GM20431 (cell line): Measurements from ENCODE around the gene PRR35.
"Not testable (repeated sequence)": the region's sequence is repeated elsewhere in the genome, so short reads cannot be mapped to it uniquely, and the experiment has no call there.

Source experiments
- in situ Hi-C: fragments of 300-500 bp; cut with MseI, MboI; formaldehyde crosslinking; loops from one replicate; pipeline ENCODE4 v1.15.0; 2020; ENCODE audit warnings: low sequenced_read_pairs; ENCODE audit not compliant: unreplicated experiment

The PRR35 gene

GRCh38 chr16:591231-591630 is 31.0 kb downstream of the PRR35 start:
- in situ Hi-C loops: no loop called here

- in situ Hi-C loops: no loop called here
Measured at GRCh38 chr16:591892-592517, 31.8 kb downstream of the PRR35 start.

GRCh38 chr16:592518-593306 is 32.5 kb downstream of the PRR35 start:
- in situ Hi-C loops: no loop called here

- in situ Hi-C loops: no loop called here
Measured at GRCh38 chr16:593406-593805, 33.2 kb downstream of the PRR35 start.

GRCh38 chr16:593807-594206 is 33.6 kb downstream of the PRR35 start:
- in situ Hi-C loops: no loop called here

GRCh38 chr16:595094-595528 is 34.9 kb downstream of the PRR35 start:
- in situ Hi-C loops: no loop called here

- in situ Hi-C loops: no loop called here
Measured at GRCh38 chr16:595942-596735, 35.9 kb downstream of the PRR35 start.

- in situ Hi-C loops: no loop called here
Measured at GRCh38 chr16:596736-597060, 36.5 kb downstream of the PRR35 start.

GRCh38 chr16:597655-598054 is 37.5 kb downstream of the PRR35 start:
- in situ Hi-C loops: not testable (repeated sequence)

- in situ Hi-C loops: no loop called here
Measured at GRCh38 chr16:598823-599739, 38.9 kb downstream of the PRR35 start.

GRCh38 chr16:600781-601180 is 40.6 kb downstream of the PRR35 start:
- in situ Hi-C loops: no loop called here

- in situ Hi-C loops: no loop called here
Measured at GRCh38 chr16:603933-604332, 43.7 kb downstream of the PRR35 start.

GRCh38 chr16:606656-607307 is 46.6 kb downstream of the PRR35 start:
- in situ Hi-C loops: no loop called here

GRCh38 chr16:608019-608418 is 47.8 kb downstream of the PRR35 start:
- in situ Hi-C loops: no loop called here

GRCh38 chr16:609316-609715 is 49.1 kb downstream of the PRR35 start:
- in situ Hi-C loops: no loop called here

GRCh38 chr16:609984-610383 is 49.8 kb downstream of the PRR35 start:
- in situ Hi-C loops: no loop called here

GRCh38 chr16:610513-611381 is 50.6 kb downstream of the PRR35 start:
- in situ Hi-C loops: no loop called here

GRCh38 chr16:615122-615521 is 54.9 kb downstream of the PRR35 start:
- in situ Hi-C loops: no loop called here
